Lower leg skin (tissue), 3 donors: ENCODE data around the gene ARHGAP20.

Experiments used
- POLR2A ChIP-seq, 2 donors: fragments of 450-650 bp; IDR thresholded peaks; one replicate each; pipeline ENCODE4 v1.6.1; 2016 to 2017; ENCODE audit warnings: antibody characterized with exemption in 2 of 2, mild to moderate bottlenecking in 1 of 2, moderate library complexity in 1 of 2
- TF ChIP-seq, protein P1 (sequence below), 3 donors: fragments of 450-650 bp; IDR thresholded peaks; one replicate each; pipeline ENCODE4 v1.5.1; 2016; ENCODE audit warnings: antibody characterized with exemption in 3 of 3, mild to moderate bottlenecking in 3 of 3, moderate library complexity in 2 of 3

DNA sequence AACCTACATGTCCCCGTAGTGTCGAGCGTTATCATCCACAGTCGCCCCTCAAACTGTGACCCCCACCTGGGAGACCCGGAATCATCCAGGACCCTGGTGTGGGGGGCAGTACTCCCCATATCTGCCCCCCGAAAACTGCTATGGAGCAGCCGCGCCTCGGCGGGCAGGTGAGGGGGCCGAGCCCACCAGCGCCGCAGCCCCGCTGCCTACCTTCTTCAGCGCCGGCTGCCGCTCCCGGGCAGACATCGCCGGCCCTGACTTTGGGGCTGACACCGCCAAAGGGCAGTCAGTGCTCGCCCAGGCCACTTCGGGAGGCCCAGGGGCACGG is 825 bp downstream of the ARHGAP20 start:
- TF ChIP-seq, protein P1, sequence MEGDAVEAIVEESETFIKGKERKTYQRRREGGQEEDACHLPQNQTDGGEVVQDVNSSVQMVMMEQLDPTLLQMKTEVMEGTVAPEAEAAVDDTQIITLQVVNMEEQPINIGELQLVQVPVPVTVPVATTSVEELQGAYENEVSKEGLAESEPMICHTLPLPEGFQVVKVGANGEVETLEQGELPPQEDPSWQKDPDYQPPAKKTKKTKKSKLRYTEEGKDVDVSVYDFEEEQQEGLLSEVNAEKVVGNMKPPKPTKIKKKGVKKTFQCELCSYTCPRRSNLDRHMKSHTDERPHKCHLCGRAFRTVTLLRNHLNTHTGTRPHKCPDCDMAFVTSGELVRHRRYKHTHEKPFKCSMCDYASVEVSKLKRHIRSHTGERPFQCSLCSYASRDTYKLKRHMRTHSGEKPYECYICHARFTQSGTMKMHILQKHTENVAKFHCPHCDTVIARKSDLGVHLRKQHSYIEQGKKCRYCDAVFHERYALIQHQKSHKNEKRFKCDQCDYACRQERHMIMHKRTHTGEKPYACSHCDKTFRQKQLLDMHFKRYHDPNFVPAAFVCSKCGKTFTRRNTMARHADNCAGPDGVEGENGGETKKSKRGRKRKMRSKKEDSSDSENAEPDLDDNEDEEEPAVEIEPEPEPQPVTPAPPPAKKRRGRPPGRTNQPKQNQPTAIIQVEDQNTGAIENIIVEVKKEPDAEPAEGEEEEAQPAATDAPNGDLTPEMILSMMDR (IDR thresholded peaks at IDR 0.05), result no peak
- no peak for TF ChIP-seq POLR2A (IDR thresholded peaks at IDR 0.05)
